Tibial artery (tissue), 4 donors: ENCODE measurements around the gene TUBGCP5.
A peak's percentile ranks its signal among the peaks of the same experiment; 100 is the strongest.

Experiments
- DNase-seq, 2 donors: peaks; one replicate each; pipeline ENCODE4 v3.0.0-alpha.2; 2019
- H3K27ac ChIP-seq, 2 donors: fragments of 200-600 bp; sonication (generic) in 1 of 2; 1 replicate in 1 of 2; 2 replicates in 1 of 2; pipeline ENCODE4 v1.5.1; 2018 to 2019; ENCODE audit warnings: mild to moderate bottlenecking in 1 of 2
- H3K27me3 ChIP-seq, 2 donors: fragments of 200-600 bp; sonication (generic) in 1 of 2; one replicate each; pipeline versions ENCODE4 v1.5.1 to v1.6.0; 2016 to 2019
- H3K36me3 ChIP-seq, 3 donors: fragments of 200-600 bp; sonication (generic) in 2 of 3; one replicate each; pipeline ENCODE4 v1.5.1; 2016 to 2019; ENCODE audit warnings: mild to moderate bottlenecking in 2 of 3
- H3K4me1 ChIP-seq, 4 donors: fragments of 200-600 bp; sonication (generic) in 2 of 4; 1 replicate in 3 of 4; 2 replicates in 1 of 4; pipeline ENCODE4 v1.5.1; 2016 to 2019
- H3K4me3 ChIP-seq, 2 donors: fragments of 200-600 bp; sonication (generic) in 1 of 2; 1 replicate in 1 of 2; 2 replicates in 1 of 2; pipeline ENCODE4 v1.5.1; 2018 to 2019; ENCODE audit warnings: mild to moderate bottlenecking in 2 of 2
- H3K9me3 ChIP-seq, 3 donors: fragments of 200-600 bp; sonication (generic) in 1 of 3; one replicate each; pipeline ENCODE4 v1.5.1; 2016 to 2019
- CTCF ChIP-seq, 2 experiments: fragments of 200-600 bp in 1 of 2; fragments of 450-650 bp in 1 of 2; IDR thresholded peaks; one replicate each; pipeline ENCODE4 v1.5.1; 2017 to 2019; ENCODE audit warnings: antibody characterized with exemption in 2 of 2, mild to moderate bottlenecking in 1 of 2, moderate library complexity in 1 of 2
- intact Hi-C: fragments of 100-400 bp; cut with DNase I; formaldehyde crosslinking; loops from one replicate; pipeline ENCODE4 v1.15.0; 2023; ENCODE audit warnings: low total_unique reads

The TUBGCP5 gene

GRCh38 chr15:23035964-23036566, 3.3 kb downstream of the TUBGCP5 start:
- no peak for DNase-seq
- Histone ChIP-seq H3K4me3 (no peak overlapping the region), H3K27me3 (no peaks in the 10 kb centered on the region), H3K9me3 (no peaks in the 10 kb centered on the region), H3K36me3 (peaks cover 26 to 43% (median 39%) of the 10 kb centered on the region in 3 donors), H3K4me1 (peaks cover 0 to 18% (median 11%) of the 10 kb centered on the region in 4 donors), H3K27ac (no peak overlapping the region)
- peak; percentile 38 to 59 for TF ChIP-seq CTCF (IDR thresholded peaks at IDR 0.05)
- intact Hi-C loops: loop anchor here (5.0 kb wide), 1 partner anchor 249 kb away; the partner anchor contains the start of gene NIPA1

GRCh38 chr15:23033979-23034378, 5.4 kb downstream of the TUBGCP5 start:
- no peak overlapping the region for H3K27ac ChIP-seq
- H3K4me3 ChIP-seq: no peak overlapping the region
- peaks cover 0 to 18% (median 8%) of the 10 kb centered on the region in 4 donors for H3K4me1 ChIP-seq
- intact Hi-C loops: no loop called here
- TF ChIP-seq CTCF (IDR thresholded peaks at IDR 0.05): no peak
- peaks cover 46 to 64% (median 60%) of the 10 kb centered on the region in 3 donors for H3K36me3 ChIP-seq
- DNase-seq: no peak
- H3K27me3 ChIP-seq: no peaks in the 10 kb centered on the region
- no peaks in the 10 kb centered on the region for H3K9me3 ChIP-seq

GRCh38 chr15:23026218-23026617, 13.2 kb downstream of the TUBGCP5 start:
- no peaks in the 10 kb centered on the region for H3K4me1 ChIP-seq
- H3K9me3 ChIP-seq: no peaks in the 10 kb centered on the region
- H3K36me3 ChIP-seq: peaks cover 93 to 94% (median 93%) of the 10 kb centered on the region in 3 donors
- intact Hi-C loops: no loop called here
- no peak for DNase-seq
- H3K27ac ChIP-seq: no peak overlapping the region
- H3K27me3 ChIP-seq: no peaks in the 10 kb centered on the region
- H3K4me3 ChIP-seq: no peak overlapping the region
- TF ChIP-seq CTCF (IDR thresholded peaks at IDR 0.05): no peak

- H3K27me3 ChIP-seq: no peaks in the 10 kb centered on the region
- H3K4me3 ChIP-seq: no peak overlapping the region
- peaks cover 97 to 99% (median 97%) of the 10 kb centered on the region in 3 donors for H3K36me3 ChIP-seq
- DNase-seq: no peak
- H3K9me3 ChIP-seq: no peaks in the 10 kb centered on the region
- H3K27ac ChIP-seq: no peak overlapping the region
- intact Hi-C loops: no loop called here
- H3K4me1 ChIP-seq: no peaks in the 10 kb centered on the region
- TF ChIP-seq CTCF (IDR thresholded peaks at IDR 0.05): no peak
Measured at GRCh38 chr15:23022156-23022555, 17.2 kb downstream of the TUBGCP5 start.

- intact Hi-C loops: no loop called here
- TF ChIP-seq CTCF (IDR thresholded peaks at IDR 0.05): no peak
- DNase-seq: no peak
- Histone ChIP-seq H3K36me3 (peaks cover 63 to 94% (median 85%) of the 10 kb centered on the region in 3 donors), H3K27me3 (no peaks in the 10 kb centered on the region), H3K9me3 (no peaks in the 10 kb centered on the region), H3K4me3 (no peak overlapping the region), H3K4me1 (no peaks in the 10 kb centered on the region), H3K27ac (no peak overlapping the region)
Measured at GRCh38 chr15:23014394-23015000, 24.9 kb downstream of the TUBGCP5 start.
